GM23338 (cell line): ENCODE data around the gene NOVA2. TPM values are rescaled to one million over a fixed set of nuclear protein-coding genes. Genes with fewer than 3 reads are reported as not detected.
A peak's percentile ranks its signal among the peaks of the same experiment; 100 is the strongest.

Experiments
- ATAC-seq: fragments of 200-7000 bp; cut with Tn5 transposase; 3 replicates; pipeline ENCODE4 v1.9.1; 2020
- DNase-seq: peaks from one replicate; pipeline ENCODE4 v3.0.0-alpha.2; 2015; ENCODE audit warnings: low spot score
- H2AFZ ChIP-seq: fragments of 200-600 bp; sonication (generic); 2 replicates; pipeline ENCODE4 v1.8.0; 2016; ENCODE audit warnings: antibody characterized with exemption, mild to moderate bottlenecking, moderate library complexity
- H3F3A ChIP-seq: fragments of 200-600 bp; sonication (generic); replicated peaks from 2 replicates; pipeline ENCODE4 v1.8.0; 2017; ENCODE audit warnings: antibody characterized with exemption, mixed run types, low read depth
- H3K27ac ChIP-seq: fragments of 200-600 bp; sonication (generic); 2 replicates; pipeline ENCODE4 v1.6.1; 2016; ENCODE audit warnings: low read depth
- H3K27me3 ChIP-seq: fragments of 200-600 bp; sonication (generic); 2 replicates; pipeline ENCODE4 v1.8.0; 2016; ENCODE audit warnings: mild to moderate bottlenecking, mixed run types, moderate library complexity; ENCODE audit not compliant: insufficient read depth
- H3K36me3 ChIP-seq: fragments of 200-600 bp; sonication (generic); 2 replicates; pipeline ENCODE4 v1.8.0; 2016; ENCODE audit warnings: mild to moderate bottlenecking; ENCODE audit not compliant: insufficient read depth
- H3K4me1 ChIP-seq: fragments of 200-600 bp; sonication (generic); 2 replicates; pipeline ENCODE4 v1.8.0; 2016; ENCODE audit warnings: mild to moderate bottlenecking, moderate library complexity; ENCODE audit not compliant: insufficient read depth
- H3K4me2 ChIP-seq: fragments of 200-600 bp; sonication (generic); 2 replicates; pipeline ENCODE4 v1.7.1; 2017; ENCODE audit warnings: mixed run types
- H3K4me3 ChIP-seq: fragments of 200-600 bp; sonication (generic); 2 replicates; pipeline ENCODE4 v1.6.1; 2016; ENCODE audit warnings: mixed run types
- H3K79me2 ChIP-seq: fragments of 200-600 bp; sonication (generic); replicated peaks from 2 replicates; pipeline ENCODE4 v1.8.0; 2017; ENCODE audit warnings: mild to moderate bottlenecking; ENCODE audit not compliant: insufficient read depth
- H3K9me2 ChIP-seq: fragments of 200-600 bp; sonication (generic); 2 replicates; pipeline ENCODE4 v1.8.0; 2017; ENCODE audit not compliant: insufficient read depth
- H4K20me1 ChIP-seq: fragments of 200-600 bp; sonication (generic); replicated peaks from 2 replicates; pipeline ENCODE4 v1.8.0; 2017; ENCODE audit warnings: mild to moderate bottlenecking; ENCODE audit not compliant: insufficient read depth
- H3K27ac Mint-ChIP-seq: 2 replicates; pipeline ENCODE4 v1.8.0; 2020; ENCODE audit warnings: inconsistent platforms, mild to moderate bottlenecking, moderate library complexity, mixed read lengths
- H3K27me3 Mint-ChIP-seq: 3 replicates; pipeline ENCODE4 v1.8.0; 2022; ENCODE audit warnings: low read depth, mild to moderate bottlenecking, moderate library complexity, mixed read lengths, inconsistent platforms; ENCODE audit not compliant: insufficient read depth, poor library complexity
- H3K36me3 Mint-ChIP-seq: 3 replicates; pipeline ENCODE4 v1.8.0; 2021; ENCODE audit warnings: low read depth, mild to moderate bottlenecking, inconsistent platforms, moderate library complexity, mixed read lengths
- H3K4me1 Mint-ChIP-seq: 3 replicates; pipeline ENCODE4 v1.8.0; 2020; ENCODE audit warnings: mild to moderate bottlenecking, inconsistent platforms, mixed read lengths
- H3K4me3 Mint-ChIP-seq: 3 replicates; pipeline ENCODE4 v1.8.0; 2021; ENCODE audit warnings: moderate library complexity, mild to moderate bottlenecking, inconsistent platforms, mixed read lengths
- H3K9me3 Mint-ChIP-seq: 3 replicates; pipeline ENCODE4 v1.8.0; 2020; ENCODE audit warnings: moderate library complexity, mild to moderate bottlenecking, inconsistent platforms, mixed read lengths
- ETS1 ChIP-seq: IDR thresholded peaks from 2 replicates; pipeline ENCODE4 v1.6.1; 2016; ENCODE audit warnings: antibody characterized with exemption
- EZH2 ChIP-seq: fragments of 200-600 bp; sonication (generic); IDR thresholded peaks from one replicate; pipeline ENCODE4 v1.8.0; 2017; ENCODE audit warnings: antibody characterized with exemption, mild to moderate bottlenecking, low read depth; ENCODE audit not compliant: unreplicated experiment
- EZH2phosphoT487 ChIP-seq: fragments of 200-600 bp; sonication (generic); IDR thresholded peaks from one replicate; pipeline ENCODE4 v1.8.1; 2018; ENCODE audit warnings: antibody characterized with exemption; ENCODE audit not compliant: unreplicated experiment
- JUNB ChIP-seq: IDR thresholded peaks from one replicate; pipeline ENCODE4 v1.6.1; 2016; ENCODE audit warnings: antibody characterized with exemption; ENCODE audit not compliant: unreplicated experiment
- NANOG ChIP-seq: IDR thresholded peaks from 2 replicates; pipeline ENCODE4 v1.6.1; 2016; ENCODE audit warnings: antibody characterized with exemption, borderline replicate concordance
- POLR2AphosphoS5 ChIP-seq: IDR thresholded peaks from 2 replicates; pipeline ENCODE4 v1.6.1; 2016; ENCODE audit warnings: antibody characterized with exemption, low read depth
- REST ChIP-seq: IDR thresholded peaks from one replicate; pipeline ENCODE4 v1.6.1; 2018; ENCODE audit warnings: antibody characterized with exemption; ENCODE audit not compliant: unreplicated experiment
- STAT1 ChIP-seq: IDR thresholded peaks from one replicate; pipeline ENCODE4 v1.6.1; 2016; ENCODE audit warnings: antibody characterized with exemption; ENCODE audit not compliant: unreplicated experiment
- ZNF114 ChIP-seq: fragments of 250-450 bp; sonication (Bioruptor Pico); IDR thresholded peaks from 2 replicates; pipeline ENCODE4 v1.5.0; 2020; ENCODE audit warnings: mild to moderate bottlenecking, moderate library complexity
- ZNF331 ChIP-seq: fragments of 250-450 bp; sonication (Bioruptor Pico); IDR thresholded peaks from 2 replicates; pipeline ENCODE4 v1.5.0; 2020; ENCODE audit warnings: low read depth, mild to moderate bottlenecking, moderate library complexity
- polyA plus RNA-seq: library from polyadenylated mRNA; unstranded; fragments of >200 nt; fragmentation: Nextera tagmentation; extraction: Ambion mirVana; gene quantifications from 2 replicates; pipeline ENCODE4 v1.2.1, GENCODE V29; 2016
- total RNA-seq: library from RNA; depleted of rRNA; stranded (reverse); fragments of >200 nt; shearing (Covaris generic); gene quantifications from 2 replicates; pipeline ENCODE4 v1.2.3, GENCODE V29; 2014
- TF ChIP-seq, protein P1 (sequence below), 2 experiments: fragments of 200-600 bp in 1 of 2; sonication (generic) in 1 of 2; conservative IDR thresholded peaks; 2 replicates each; pipeline versions ENCODE4 v1.5.1 to v1.6.1; 2016 to 2017; ENCODE audit warnings: antibody characterized with exemption in 2 of 2, low read depth in 2 of 2, mild to moderate bottlenecking in 2 of 2, moderate library complexity in 1 of 2

The NOVA2 gene
- total and polyA plus RNA-seq, 2 experiments from 2014 or later = 5.1 to 13.7 TPM

- DNase-seq (peak; percentile 94), ATAC-seq (peak; percentile 98)
- Histone ChIP-seq H3K79me2 (no peaks in the 10 kb centered on the region), H3K9me2 (no peaks in the 10 kb centered on the region), H3K27ac (peak overlapping the region; percentile 29; the same call in 1 of the 2 replicates), H3F3A (0 out of 2 replicates have a peak, but pooled peaks cover 3% of the 10 kb centered on the region), H3K36me3 (no peaks in the 10 kb centered on the region), H3K4me3 (peak overlapping the region; percentile 62), H3K4me2 (peak overlapping the region; percentile 92), H2AFZ (peak overlapping the region; percentile 66), H4K20me1 (peaks cover 5% of the 10 kb centered on the region; the same call in 1 of the 2 replicates), H3K27me3 (no peaks in the 10 kb centered on the region), H3K4me1 (peaks cover 10% of the 10 kb centered on the region)
- peaks cover 9% of the 10 kb centered on the region for H3K36me3 Mint-ChIP-seq
- H3K4me1 Mint-ChIP-seq = peaks cover 21% of the 10 kb centered on the region
- no peak; the same call in 1 of the 2 replicates for TF ChIP-seq POLR2AphosphoS5
- TF ChIP-seq, protein P1, sequence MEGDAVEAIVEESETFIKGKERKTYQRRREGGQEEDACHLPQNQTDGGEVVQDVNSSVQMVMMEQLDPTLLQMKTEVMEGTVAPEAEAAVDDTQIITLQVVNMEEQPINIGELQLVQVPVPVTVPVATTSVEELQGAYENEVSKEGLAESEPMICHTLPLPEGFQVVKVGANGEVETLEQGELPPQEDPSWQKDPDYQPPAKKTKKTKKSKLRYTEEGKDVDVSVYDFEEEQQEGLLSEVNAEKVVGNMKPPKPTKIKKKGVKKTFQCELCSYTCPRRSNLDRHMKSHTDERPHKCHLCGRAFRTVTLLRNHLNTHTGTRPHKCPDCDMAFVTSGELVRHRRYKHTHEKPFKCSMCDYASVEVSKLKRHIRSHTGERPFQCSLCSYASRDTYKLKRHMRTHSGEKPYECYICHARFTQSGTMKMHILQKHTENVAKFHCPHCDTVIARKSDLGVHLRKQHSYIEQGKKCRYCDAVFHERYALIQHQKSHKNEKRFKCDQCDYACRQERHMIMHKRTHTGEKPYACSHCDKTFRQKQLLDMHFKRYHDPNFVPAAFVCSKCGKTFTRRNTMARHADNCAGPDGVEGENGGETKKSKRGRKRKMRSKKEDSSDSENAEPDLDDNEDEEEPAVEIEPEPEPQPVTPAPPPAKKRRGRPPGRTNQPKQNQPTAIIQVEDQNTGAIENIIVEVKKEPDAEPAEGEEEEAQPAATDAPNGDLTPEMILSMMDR (conservative IDR thresholded peaks at IDR 0.05; ENCODE audit: low read depth in 2 of 2) = peak; percentile 50 to 61
- no peak overlapping the region for H3K27ac Mint-ChIP-seq
- H3K9me3 Mint-ChIP-seq = no peaks in the 10 kb centered on the region
- peaks cover 21% of the 10 kb centered on the region for H3K27me3 Mint-ChIP-seq
- H3K4me3 Mint-ChIP-seq = peak overlapping the region; percentile 36
Measured at GRCh38 chr19:45960595-45961235, 12.9 kb downstream of the NOVA2 start.

- DNase-seq = no peak
- Histone ChIP-seq H3F3A (0 out of 2 replicates have a peak, but pooled peaks cover 3% of the 10 kb centered on the region), H4K20me1 (peaks cover 5% of the 10 kb centered on the region; the same call in 1 of the 2 replicates), H3K4me2 (no peak overlapping the region), H3K27ac (peak overlapping the region; percentile 29; the same call in 1 of the 2 replicates), H3K27me3 (no peaks in the 10 kb centered on the region), H3K9me2 (no peaks in the 10 kb centered on the region), H3K4me3 (no peak overlapping the region), H3K4me1 (peaks cover 10% of the 10 kb centered on the region), H2AFZ (no peak overlapping the region), H3K79me2 (no peaks in the 10 kb centered on the region), H3K36me3 (no peaks in the 10 kb centered on the region)
- no peak for ATAC-seq
- H3K4me1 Mint-ChIP-seq = peaks cover 24% of the 10 kb centered on the region
- peaks cover 9% of the 10 kb centered on the region for H3K36me3 Mint-ChIP-seq
- no peak overlapping the region; the same call in 2 of the 3 replicates for H3K4me3 Mint-ChIP-seq
- H3K27me3 Mint-ChIP-seq = peaks cover 24% of the 10 kb centered on the region
- no peaks in the 10 kb centered on the region for H3K9me3 Mint-ChIP-seq
- no peak overlapping the region for H3K27ac Mint-ChIP-seq
- no peak for TF ChIP-seq REST
- no peak for TF ChIP-seq EZH2
- no peak for TF ChIP-seq JUNB
- TF ChIP-seq, protein P1 (conservative IDR thresholded peaks at IDR 0.05; ENCODE audit: low read depth in 2 of 2) = no peak
- TF ChIP-seq STAT1 = no peak
- no peak for TF ChIP-seq ZNF331 (CRISPR knock-in tag)
- no peak for TF ChIP-seq ETS1
- no peak for TF ChIP-seq ZNF114 (CRISPR knock-in tag)
- no peak for TF ChIP-seq NANOG
- TF ChIP-seq EZH2phosphoT487 = no peak
Measured at GRCh38 chr19:45959517-45960025, 14.1 kb downstream of the NOVA2 start.
